H9 (cell line): ENCODE measurements around the gene WNT7B. TPM values are rescaled to one million over a fixed set of nuclear protein-coding genes. Genes with fewer than 3 reads are reported as not detected.

ENCODE experiments used
- DNase-seq: peaks from one replicate; pipeline ENCODE4 v3.0.0-alpha.2; 2017
- H2AFZ ChIP-seq: one replicate; pipeline ENCODE4 v1.6.1; 2013; ENCODE audit warnings: mild to moderate bottlenecking, low read length, control low read depth, moderate library complexity
- H2AK5ac ChIP-seq: 2 replicates; pipeline ENCODE4 v1.6.1; 2013; ENCODE audit warnings: low read length, control low read depth, mixed read lengths; ENCODE audit not compliant: insufficient read length
- H2BK120ac ChIP-seq: one replicate; pipeline ENCODE4 v1.6.1; 2013; ENCODE audit warnings: low read depth, mild to moderate bottlenecking, low read length, control low read depth, inconsistent platforms; ENCODE audit not compliant: poor library complexity, severe bottlenecking
- H2BK12ac ChIP-seq: 2 replicates; pipeline ENCODE4 v1.6.1; 2013; ENCODE audit warnings: low read length, control low read depth, mixed read lengths, low read depth; ENCODE audit not compliant: insufficient read length
- H2BK15ac ChIP-seq: 2 replicates; pipeline ENCODE4 v1.6.1; 2013; ENCODE audit warnings: low read depth, low read length, control low read depth
- H2BK20ac ChIP-seq: one replicate; pipeline ENCODE4 v1.6.1; 2013; ENCODE audit warnings: low read depth, mild to moderate bottlenecking, low read length, control low read depth, inconsistent platforms; ENCODE audit not compliant: poor library complexity, severe bottlenecking
- H2BK5ac ChIP-seq: 2 replicates; pipeline ENCODE4 v1.6.1; 2013; ENCODE audit warnings: low read length, control low read depth, mixed read lengths; ENCODE audit not compliant: insufficient read length
- H3K14ac ChIP-seq: 2 replicates; pipeline ENCODE4 v1.6.1; 2013; ENCODE audit warnings: low read length, control low read depth; ENCODE audit not compliant: insufficient read depth
- H3K18ac ChIP-seq: 2 replicates; pipeline ENCODE4 v1.6.1; 2013; ENCODE audit warnings: low read depth, mild to moderate bottlenecking, mixed read lengths, low read length, control low read depth; ENCODE audit not compliant: insufficient read length
- H3K23ac ChIP-seq: 2 replicates; pipeline ENCODE4 v1.6.1; 2013; ENCODE audit warnings: low read length, control low read depth, mixed read lengths, low read depth; ENCODE audit not compliant: insufficient read length
- H3K23me2 ChIP-seq: 2 replicates; pipeline ENCODE4 v1.6.1; 2013; ENCODE audit warnings: low read depth, mild to moderate bottlenecking, mixed read lengths, low read length, control low read depth; ENCODE audit not compliant: insufficient read length, poor library complexity, severe bottlenecking
- H3K27ac ChIP-seq: 2 replicates; pipeline ENCODE4 v1.5.1; 2013; ENCODE audit warnings: low read length, control low read depth, mixed read lengths, low read depth; ENCODE audit not compliant: insufficient read length
- H3K27me3 ChIP-seq: 2 replicates; pipeline ENCODE4 v1.6.1; 2013; ENCODE audit warnings: low read length, control low read depth, inconsistent platforms; ENCODE audit not compliant: insufficient read depth
- H3K4ac ChIP-seq: 2 replicates; pipeline ENCODE4 v1.6.1; 2013; ENCODE audit warnings: low read depth, mild to moderate bottlenecking, control low read depth, inconsistent platforms, low read length, moderate library complexity
- H3K4me1 ChIP-seq: 2 replicates; pipeline ENCODE4 v1.6.1; 2013; ENCODE audit warnings: low read length, control low read depth, inconsistent platforms; ENCODE audit not compliant: insufficient read depth
- H3K4me2 ChIP-seq: 2 replicates; pipeline ENCODE4 v1.6.1; 2013; ENCODE audit warnings: low read length, control low read depth, mixed read lengths; ENCODE audit not compliant: insufficient read length, insufficient read depth
- H3K56ac ChIP-seq: 2 replicates; pipeline ENCODE4 v1.6.1; 2013; ENCODE audit warnings: low read depth, mild to moderate bottlenecking, mixed read lengths, low read length, control low read depth; ENCODE audit not compliant: insufficient read length
- H3K79me1 ChIP-seq: 2 replicates; pipeline ENCODE4 v1.6.1; 2013; ENCODE audit warnings: low read depth, mild to moderate bottlenecking, moderate library complexity, low read length, control low read depth, inconsistent platforms; ENCODE audit not compliant: insufficient read depth, poor library complexity, severe bottlenecking
- H3K79me2 ChIP-seq: 2 replicates; pipeline ENCODE4 v1.6.1; 2013; ENCODE audit warnings: low read length, control low read depth, inconsistent platforms; ENCODE audit not compliant: insufficient read depth
- H3K9ac ChIP-seq: 2 replicates; pipeline ENCODE4 v1.6.1; 2013; ENCODE audit warnings: low read length, control low read depth, mixed read lengths; ENCODE audit not compliant: insufficient read length; ENCODE audit errors: extremely low read depth
- H3K9me3 ChIP-seq: one replicate; pipeline ENCODE4 v1.6.1; 2013; ENCODE audit warnings: low read depth, low read length, inconsistent platforms; ENCODE audit not compliant: control insufficient read depth
- H3T11ph ChIP-seq: one replicate; pipeline ENCODE4 v1.6.1; 2013; ENCODE audit warnings: mild to moderate bottlenecking, low read length, control low read depth, inconsistent platforms
- H4K20me1 ChIP-seq: one replicate; pipeline ENCODE4 v1.6.1; 2013; ENCODE audit not compliant: control insufficient read depth, insufficient read length, insufficient read depth
- H4K5ac ChIP-seq: 2 replicates; pipeline ENCODE4 v1.6.1; 2013; ENCODE audit warnings: low read depth, mild to moderate bottlenecking, mixed read lengths, low read length, control low read depth; ENCODE audit not compliant: insufficient read length
- H4K8ac ChIP-seq: replicated peaks from 2 replicates; pipeline ENCODE4 v1.6.1; 2013; ENCODE audit warnings: low read length, control low read depth, mixed read lengths, low read depth; ENCODE audit not compliant: insufficient read length
- H4K91ac ChIP-seq: 2 replicates; pipeline ENCODE4 v1.6.1; 2013; ENCODE audit warnings: low read depth, mild to moderate bottlenecking, moderate library complexity, mixed read lengths, low read length, control low read depth; ENCODE audit not compliant: insufficient read length
- H3K27ac Mint-ChIP-seq, 3 experiments: 2 replicates in 2 of 3; 3 replicates in 1 of 3; pipeline ENCODE4 v1.8.0; 2020 to 2021; ENCODE audit warnings: mixed read lengths in 3 of 3, mild to moderate bottlenecking in 1 of 3, moderate library complexity in 1 of 3
- H3K27me3 Mint-ChIP-seq: 2 replicates; pipeline ENCODE4 v1.8.0; 2021; ENCODE audit warnings: low read depth, mild to moderate bottlenecking, moderate library complexity, mixed read lengths
- H3K36me3 Mint-ChIP-seq, 3 experiments: 2 replicates in 2 of 3; 3 replicates in 1 of 3; pipeline ENCODE4 v1.8.0; 2020 to 2021; ENCODE audit warnings: low read depth in 3 of 3, mixed read lengths in 3 of 3; ENCODE audit not compliant: insufficient read depth in 1 of 3
- H3K4me1 Mint-ChIP-seq, 2 experiments: 2 replicates each; pipeline ENCODE4 v1.8.0; 2020; ENCODE audit warnings: mixed read lengths in 2 of 2
- H3K4me3 Mint-ChIP-seq, 2 experiments: 2 replicates in 1 of 2; 3 replicates in 1 of 2; pipeline ENCODE4 v1.8.0; 2020 to 2021; ENCODE audit warnings: mild to moderate bottlenecking in 2 of 2, mixed read lengths in 2 of 2, moderate library complexity in 1 of 2
- H3K9me3 Mint-ChIP-seq, 2 experiments: 2 replicates in 1 of 2; 3 replicates in 1 of 2; pipeline ENCODE4 v1.8.0; 2020; ENCODE audit warnings: mild to moderate bottlenecking in 2 of 2, mixed read lengths in 2 of 2, moderate library complexity in 1 of 2
- WGBS: extraction: QIAGEN DNeasy Blood & Tissue Kit; methylation state at CpG from one replicate; pipeline ENCODE4 v1.1.7; 2013; ENCODE audit warnings: missing lambda C conversion rate, low lambda C conversion rate, mixed read lengths; ENCODE audit not compliant: insufficient read length; ENCODE audit errors: extremely low coverage; 5-methylcytosine and 5-hydroxymethylcytosine counted together
- total RNA-seq: library from RNA; stranded (reverse); gene quantifications from 2 replicates; pipeline ENCODE4 v1.2.1, GENCODE V29; 2021
- TF ChIP-seq, protein P1 (sequence below): fragments of 200-600 bp; sonication (generic); conservative IDR thresholded peaks from 3 replicates; pipeline ENCODE4 v1.8.0; 2021; ENCODE audit warnings: antibody characterized with exemption, mild to moderate bottlenecking

The WNT7B gene
- total RNA-seq, 1 experiment from 2014 or later = 0.09 TPM

DNA sequence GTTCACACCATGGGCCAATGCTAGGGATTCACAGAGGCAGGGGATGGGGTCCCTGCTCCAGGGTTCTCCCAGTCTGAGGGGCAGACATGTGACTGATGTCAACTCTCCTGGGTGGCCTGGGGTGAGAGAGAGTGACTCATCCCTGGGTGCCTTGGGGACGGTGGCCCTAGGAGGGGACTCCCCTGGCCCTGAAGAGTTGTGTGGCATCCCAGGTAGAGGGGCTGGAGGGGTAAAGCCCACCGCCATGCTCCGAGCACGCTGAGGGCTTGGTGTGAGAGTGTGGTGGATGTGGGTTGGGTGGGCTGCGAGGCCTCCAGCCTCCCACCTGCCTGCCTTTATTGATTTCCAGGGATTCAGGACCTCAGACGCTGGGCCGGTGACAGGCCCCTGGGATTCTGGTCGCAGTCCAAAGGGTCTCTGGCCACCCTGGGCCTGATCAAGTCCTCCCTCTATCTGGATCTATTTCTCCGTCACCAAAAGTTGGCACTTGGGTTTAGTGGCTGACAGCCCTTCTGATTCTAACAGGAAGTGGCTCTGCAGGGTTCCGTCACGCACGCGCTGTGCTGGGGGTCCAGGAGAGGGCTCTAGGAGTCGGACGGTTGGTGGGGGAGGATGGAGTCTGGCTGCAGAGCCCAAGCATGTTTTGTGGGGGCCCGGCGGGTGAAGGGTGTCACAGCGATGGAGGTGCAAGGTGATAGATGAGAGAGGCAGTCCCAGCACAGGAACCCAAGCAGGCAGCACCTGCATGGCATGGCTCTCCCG is 27.3 kb upstream of the WNT7B start:
- Histone ChIP-seq H4K8ac (no peak overlapping the region), H2AK5ac (no peak overlapping the region), H3K4me1 (no peaks in the 10 kb centered on the region), H2BK120ac (no peak overlapping the region), H4K5ac (no peak overlapping the region), H3K79me1 (no peaks in the 10 kb centered on the region), H3K9me3 (no peaks in the 10 kb centered on the region), H3K23ac (no peak overlapping the region), H2AFZ (no peak overlapping the region), H2BK20ac (no peak overlapping the region), H3K79me2 (no peaks in the 10 kb centered on the region), H4K20me1 (no peaks in the 10 kb centered on the region), H3K27ac (no peak overlapping the region), H3K9ac (no peak overlapping the region), H3T11ph (no peak overlapping the region), H2BK12ac (no peak overlapping the region), H3K4ac (no peak overlapping the region; the same call in 1 of the 2 replicates), H2BK5ac (no peak overlapping the region), H3K18ac (no peak overlapping the region), H3K14ac (no peak overlapping the region; the same call in 1 of the 2 replicates), H4K91ac (no peak overlapping the region), H3K4me2 (no peak overlapping the region), H3K56ac (no peak overlapping the region), H3K23me2 (no peaks in the 10 kb centered on the region), H3K27me3 (no peaks in the 10 kb centered on the region), H2BK15ac (no peak overlapping the region)
- Mint-ChIP-seq H3K4me3 (peak overlapping the region in 1 of 2 experiments; percentile 52; a peak in 1 of 5 replicates), H3K36me3 (no peaks in the 10 kb centered on the region), H3K27me3 (peaks cover under 1% of the 10 kb centered on the region; the same call in 1 of the 2 replicates), H3K27ac (peak overlapping the region in 2 of 3 experiments; percentile 40 to 49; a peak in 1 of 7 replicates), H3K4me1 (peaks cover 2 to 10% of the 10 kb centered on the region in 2 experiments), H3K9me3 (no peaks in the 10 kb centered on the region)
- WGBS = no CpG with 5 or more reads among the region's 19 CpGs
- DNase-seq = no peak
- TF ChIP-seq, protein P1, sequence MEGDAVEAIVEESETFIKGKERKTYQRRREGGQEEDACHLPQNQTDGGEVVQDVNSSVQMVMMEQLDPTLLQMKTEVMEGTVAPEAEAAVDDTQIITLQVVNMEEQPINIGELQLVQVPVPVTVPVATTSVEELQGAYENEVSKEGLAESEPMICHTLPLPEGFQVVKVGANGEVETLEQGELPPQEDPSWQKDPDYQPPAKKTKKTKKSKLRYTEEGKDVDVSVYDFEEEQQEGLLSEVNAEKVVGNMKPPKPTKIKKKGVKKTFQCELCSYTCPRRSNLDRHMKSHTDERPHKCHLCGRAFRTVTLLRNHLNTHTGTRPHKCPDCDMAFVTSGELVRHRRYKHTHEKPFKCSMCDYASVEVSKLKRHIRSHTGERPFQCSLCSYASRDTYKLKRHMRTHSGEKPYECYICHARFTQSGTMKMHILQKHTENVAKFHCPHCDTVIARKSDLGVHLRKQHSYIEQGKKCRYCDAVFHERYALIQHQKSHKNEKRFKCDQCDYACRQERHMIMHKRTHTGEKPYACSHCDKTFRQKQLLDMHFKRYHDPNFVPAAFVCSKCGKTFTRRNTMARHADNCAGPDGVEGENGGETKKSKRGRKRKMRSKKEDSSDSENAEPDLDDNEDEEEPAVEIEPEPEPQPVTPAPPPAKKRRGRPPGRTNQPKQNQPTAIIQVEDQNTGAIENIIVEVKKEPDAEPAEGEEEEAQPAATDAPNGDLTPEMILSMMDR = no peak
